MCF 10A (cell line): ENCODE data around the gene ZHX3. TPM values are rescaled to one million over a fixed set of nuclear protein-coding genes. Genes with fewer than 3 reads are reported as not detected.

Experiments used
- BruUV-seq: library from RNA; stranded (reverse); fragments of 400-500 nt; replicated peaks from 2 replicates; lab custom pipeline; 2021; lab: Mats Ljungman, UMichigan
- CTCF ChIA-PET: fragments of 300-600 bp; sonication (Branson Sonifier 250); formaldehyde crosslinking; extraction: SDS; loops from one replicate; lab custom pipeline; 2021; ENCODE audit warnings: antibody characterized with exemption, inconsistent platforms; lab: Yijun Ruan, JAX
- POLR2A ChIA-PET: fragments of 300-600, 350-650 bp; sonication (Branson Sonifier 250); formaldehyde crosslinking; extraction: SDS; loops from one replicate; lab custom pipeline; 2020; ENCODE audit warnings: antibody characterized with exemption, inconsistent platforms; lab: Yijun Ruan, JAX
- DNase-seq: peaks from one replicate; pipeline ENCODE4 v3.0.0-alpha.2; 2018; ENCODE audit not compliant: unreplicated experiment
- H3K27ac Mint-ChIP-seq: one replicate; pipeline ENCODE4 v1.8.0; 2022; ENCODE audit warnings: mild to moderate bottlenecking, low read depth, mixed read lengths; ENCODE audit not compliant: unreplicated experiment
- H3K27me3 Mint-ChIP-seq: one replicate; pipeline ENCODE4 v1.8.0; 2022; ENCODE audit warnings: mixed read lengths; ENCODE audit not compliant: insufficient read depth, unreplicated experiment
- H3K36me3 Mint-ChIP-seq: one replicate; pipeline ENCODE4 v1.8.0; 2022; ENCODE audit warnings: mild to moderate bottlenecking, moderate library complexity, mixed read lengths; ENCODE audit not compliant: insufficient read depth, unreplicated experiment
- H3K4me1 Mint-ChIP-seq: one replicate; pipeline ENCODE4 v1.8.0; 2022; ENCODE audit warnings: mixed read lengths; ENCODE audit not compliant: insufficient read depth, unreplicated experiment
- H3K4me3 Mint-ChIP-seq: one replicate; pipeline ENCODE4 v1.8.0; 2022; ENCODE audit warnings: mild to moderate bottlenecking, moderate library complexity, mixed read lengths; ENCODE audit not compliant: unreplicated experiment
- H3K9me3 Mint-ChIP-seq: one replicate; pipeline ENCODE4 v1.8.0; 2022; ENCODE audit warnings: mixed read lengths; ENCODE audit not compliant: unreplicated experiment
- CTCF ChIP-seq: fragments of 200-600 bp; IDR thresholded peaks from one replicate; pipeline ENCODE4 v1.8.0; 2022; ENCODE audit warnings: antibody characterized with exemption, mild to moderate bottlenecking; ENCODE audit not compliant: unreplicated experiment
- intact Hi-C: fragments of 100-400 bp; cut with micrococcal nuclease; formaldehyde crosslinking; loops from 2 replicates; pipeline ENCODE4 v1.14.1; 2022
- total RNA-seq: library from RNA; stranded (reverse); gene quantifications from 2 replicates; pipeline ENCODE4 v1.2.3, GENCODE V29; 2022

The ZHX3 gene
- total RNA-seq, 1 experiment from 2014 or later, result 34.1 TPM

- Mint-ChIP-seq H3K27me3 (no peaks in the 10 kb centered on the region), H3K4me1 (peaks cover 55% of the 10 kb centered on the region), H3K36me3 (no peaks in the 10 kb centered on the region), H3K27ac (no peak overlapping the region), H3K9me3 (no peaks in the 10 kb centered on the region), H3K4me3 (no peak overlapping the region)
- no TSS peak for BruUV-seq
- no peak for DNase-seq
- ChIA-PET POLR2A (interaction anchor here (1.0 kb wide), 1 partner anchor 67 kb away, joined by 3 read pairs; no protein-coding TSS in a partner anchor), CTCF (interaction anchor here (0.5 to 3.5 kb wide), 8 partner anchors 21 to 1261 kb away, joined by 3 to 22 read pairs (median 5); no protein-coding TSS in a partner anchor)
- TF ChIP-seq CTCF, result no peak
- intact Hi-C loops, result no loop called here
These were observed 175.3 kb downstream of the ZHX3 start for GRCh38 chr20:41142245-41142644.

- ChIA-PET POLR2A (no interaction called here), CTCF (interaction anchor here (0.5 to 3.5 kb wide), 7 partner anchors 29 to 1260 kb away, joined by 3 to 22 read pairs (median 4); no protein-coding TSS in a partner anchor)
- H3K27ac Mint-ChIP-seq, result peak overlapping the region; percentile 18
- no peaks in the 10 kb centered on the region for H3K9me3 Mint-ChIP-seq
- intact Hi-C loops, result no loop called here
- H3K27me3 Mint-ChIP-seq, result no peaks in the 10 kb centered on the region
- H3K4me1 Mint-ChIP-seq, result peaks cover 58% of the 10 kb centered on the region
- DNase-seq, result no peak
- H3K36me3 Mint-ChIP-seq, result no peaks in the 10 kb centered on the region
- H3K4me3 Mint-ChIP-seq, result no peak overlapping the region
- BruUV-seq, result no TSS peak
- TF ChIP-seq CTCF, result no peak
These were observed 176.2 kb downstream of the ZHX3 start for GRCh38 chr20:41141153-41141815.

DNA sequence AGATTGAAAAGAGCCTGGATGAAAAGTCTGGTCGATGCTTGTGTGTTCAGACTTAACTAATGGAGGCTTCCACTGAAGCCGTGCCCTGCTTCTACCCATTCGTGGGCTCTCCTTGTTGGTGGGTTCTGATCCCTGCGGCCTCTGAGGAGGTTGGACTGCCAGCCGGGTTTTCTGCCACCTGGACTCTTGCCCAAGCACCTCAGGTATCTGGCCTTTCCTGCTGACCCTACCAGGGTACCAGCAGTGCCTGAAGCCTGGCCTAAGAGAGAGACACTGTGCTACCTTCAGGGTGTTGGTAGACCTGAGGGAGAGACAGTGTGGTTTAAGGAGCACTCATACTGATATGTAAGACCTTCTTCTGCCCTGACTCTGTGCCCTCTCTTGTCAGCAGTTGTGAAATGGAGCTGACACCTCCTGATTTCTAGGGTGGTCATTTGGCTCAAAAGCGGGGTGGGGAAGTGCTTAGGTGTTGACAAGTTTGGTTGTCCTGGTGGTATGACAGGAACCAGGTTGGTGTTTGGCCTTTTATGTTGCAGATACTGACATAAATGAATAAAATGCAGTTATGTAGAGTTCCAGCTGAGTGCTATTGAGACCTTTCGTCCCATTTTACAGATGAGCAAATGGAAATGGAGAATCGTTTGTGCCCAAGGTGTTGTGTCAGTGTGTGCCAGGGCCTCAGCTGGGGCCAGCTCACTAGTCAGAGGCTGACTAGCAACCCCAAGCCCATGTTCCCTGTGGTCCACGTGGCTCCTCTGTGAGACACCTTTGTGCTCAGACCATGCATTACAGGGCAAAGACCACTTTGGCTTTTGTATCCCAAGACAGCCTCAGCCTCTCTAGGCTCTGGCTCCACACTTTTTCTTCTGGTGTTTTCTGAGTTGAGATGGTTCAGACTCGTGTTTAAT is 177.1 kb downstream of the ZHX3 start:
- intact Hi-C loops, result no loop called here
- no peak for DNase-seq
- no TSS peak for BruUV-seq
- peaks cover 61% of the 10 kb centered on the region for H3K4me1 Mint-ChIP-seq
- H3K27ac Mint-ChIP-seq, result peak overlapping the region; percentile 18
- H3K27me3 Mint-ChIP-seq, result no peaks in the 10 kb centered on the region
- H3K9me3 Mint-ChIP-seq, result no peaks in the 10 kb centered on the region
- ChIA-PET POLR2A (interaction anchor here (1.3 to 7.4 kb wide), 2 partner anchors 17 to 92 kb away, joined by 3 to 65 read pairs; no protein-coding TSS in a partner anchor), CTCF (interaction anchor here (0.5 to 8.2 kb wide), 6 partner anchors 20 to 538 kb away, joined by 3 to 110 read pairs (median 8); partner anchors contain the start of gene LPIN3)
- H3K36me3 Mint-ChIP-seq, result no peaks in the 10 kb centered on the region
- no peak for TF ChIP-seq CTCF
- no peak overlapping the region for H3K4me3 Mint-ChIP-seq
